B cell (primary cell): ENCODE results near the gene ALDH1A2. TPM values are rescaled to one million over a fixed set of nuclear protein-coding genes. Genes with fewer than 3 reads are reported as not detected.

Experiments used
- ATAC-seq: fragments of 200-7000 bp; cut with Tn5 transposase; one replicate; pipeline ENCODE4 v1.10.0; 2021; ENCODE audit warnings: low read depth, mild to moderate bottlenecking, moderate number of reproducible peaks, moderate library complexity
- CTCF ChIA-PET: fragments of 350-600 bp; sonication (Branson Sonifier 250); formaldehyde crosslinking; loops from one replicate; lab custom pipeline; 2021; ENCODE audit warnings: antibody characterized with exemption, inconsistent platforms; lab: Charles Lee
- POLR2A ChIA-PET: fragments of 350-600 bp; sonication (Branson Sonifier 250); formaldehyde crosslinking; loops from one replicate; lab custom pipeline; 2021; ENCODE audit warnings: antibody characterized with exemption; lab: Charles Lee
- DNase-seq: peaks from one replicate; pipeline ENCODE4 v3.0.0; 2013
- H2AFZ ChIP-seq: 2 replicates; pipeline ENCODE4 v1.6.1; 2012; ENCODE audit warnings: mild to moderate bottlenecking, low read depth, low read length; ENCODE audit not compliant: insufficient read depth, poor library complexity, severe bottlenecking
- H3K27ac ChIP-seq, 2 donors: 1 replicate in 1 of 2; 2 replicates in 1 of 2; pipeline ENCODE4 v1.5.1; 2012 to 2013; ENCODE audit warnings: low read length in 2 of 2, mild to moderate bottlenecking in 2 of 2, moderate library complexity in 1 of 2
- H3K27me3 ChIP-seq, 4 experiments: fragments of 200-600 bp in 1 of 4; sonication (generic) in 1 of 4; replicated peaks in 1 of 4; 1 replicate in 2 of 4; 2 replicates in 2 of 4; pipeline versions ENCODE4 v1.6.1 to v1.7.0; 2013 to 2016; ENCODE audit warnings: low read length in 3 of 4, mild to moderate bottlenecking in 2 of 4, mixed read lengths in 1 of 4, moderate library complexity in 1 of 4; ENCODE audit not compliant: insufficient read depth in 4 of 4, control insufficient read depth in 3 of 4; ENCODE audit errors: control extremely low read depth in 1 of 4
- H3K36me3 ChIP-seq, 2 experiments: replicated peaks in 1 of 2; 1 replicate in 1 of 2; 2 replicates in 1 of 2; pipeline versions ENCODE4 v1.6.1 to v1.7.1; 2013; ENCODE audit warnings: low read length in 1 of 2; ENCODE audit not compliant: insufficient read depth in 2 of 2, control insufficient read depth in 1 of 2; ENCODE audit errors: control extremely low read depth in 1 of 2, extremely low read depth in 1 of 2
- H3K4me1 ChIP-seq, 2 donors: fragments of 200-600 bp in 1 of 2; sonication (generic) in 1 of 2; 1 replicate in 1 of 2; 2 replicates in 1 of 2; pipeline versions ENCODE4 v1.5.1 to v1.6.1; 2013 to 2017; ENCODE audit warnings: low read length in 2 of 2; ENCODE audit not compliant: control insufficient read depth in 2 of 2, insufficient read depth in 2 of 2
- H3K4me2 ChIP-seq: replicated peaks from 2 replicates; pipeline ENCODE3; 2012; ENCODE audit warnings: mild to moderate bottlenecking, low read depth, low read length; ENCODE audit not compliant: poor library complexity, severe bottlenecking
- H3K4me3 ChIP-seq, 5 experiments: fragments of 200-600 bp in 1 of 5; sonication (generic) in 1 of 5; 1 replicate in 3 of 5; 2 replicates in 2 of 5; pipeline versions ENCODE4 v1.5.1 to v1.7.0; 2011 to 2016; ENCODE audit warnings: low read length in 4 of 5, mild to moderate bottlenecking in 4 of 5, low read depth in 2 of 5, control low read depth in 1 of 5, moderate library complexity in 1 of 5; ENCODE audit not compliant: insufficient read depth in 1 of 5; ENCODE audit errors: control extremely low read depth in 1 of 5, extremely low read depth in 1 of 5
- H3K79me2 ChIP-seq: fragments of 200-600 bp; sonication (generic); one replicate; pipeline ENCODE4 v1.6.0; 2016; ENCODE audit warnings: low read length; ENCODE audit not compliant: control insufficient read depth, insufficient read depth
- H3K9ac ChIP-seq: fragments of 200-600 bp; sonication (generic); 2 replicates; pipeline ENCODE4 v1.6.1; 2017; ENCODE audit warnings: mild to moderate bottlenecking, low read length, moderate library complexity
- H3K9me3 ChIP-seq, 3 donors: one replicate each; pipeline versions ENCODE4 v1.6.1 to v1.7.1; 2013; ENCODE audit warnings: low read length in 2 of 3; ENCODE audit not compliant: control insufficient read depth in 2 of 3, insufficient read depth in 1 of 3; ENCODE audit errors: control extremely low read depth in 1 of 3
- H4K20me1 ChIP-seq: 2 replicates; pipeline ENCODE4 v1.6.0; 2012; ENCODE audit warnings: mild to moderate bottlenecking, low read length; ENCODE audit not compliant: insufficient read depth, control insufficient read depth, poor library complexity, severe bottlenecking
- H3K27ac Mint-ChIP-seq: one replicate; pipeline ENCODE4 v1.8.0; 2021; ENCODE audit warnings: mixed read lengths
- H3K27me3 Mint-ChIP-seq: one replicate; pipeline ENCODE4 v1.8.0; 2021; ENCODE audit warnings: mixed read lengths
- H3K4me1 Mint-ChIP-seq: one replicate; pipeline ENCODE4 v1.8.0; 2021; ENCODE audit warnings: mixed read lengths
- H3K4me3 Mint-ChIP-seq: one replicate; pipeline ENCODE4 v1.8.0; 2021; ENCODE audit warnings: mixed read lengths
- H3K9me3 Mint-ChIP-seq: one replicate; pipeline ENCODE4 v1.8.0; 2022; ENCODE audit warnings: mixed read lengths; ENCODE audit not compliant: insufficient read depth
- EZH2 ChIP-seq: IDR thresholded peaks from 2 replicates; pipeline ENCODE4 v1.6.1; 2012; ENCODE audit warnings: borderline replicate concordance, low read depth, mild to moderate bottlenecking, moderate library complexity, low read length; ENCODE audit not compliant: insufficient read depth, poor library complexity, severe bottlenecking
- WGBS: methylation state at CpG from one replicate; pipeline ENCODE4 v1.1.5; 2013; ENCODE audit warnings: missing lambda C conversion rate; ENCODE audit not compliant: insufficient coverage; 5-methylcytosine and 5-hydroxymethylcytosine counted together
- intact Hi-C: fragments of 100-400 bp; cut with micrococcal nuclease; formaldehyde crosslinking; loops from one replicate; pipeline ENCODE4 v1.10.0; 2022
- polyA plus RNA-seq: library from polyadenylated mRNA; depleted of rRNA; stranded (reverse); fragments of >200 nt; gene quantifications from 2 replicates; pipeline ENCODE4 v1.2.3, GENCODE V29; 2012
- total RNA-seq, 2 donors: library from RNA; stranded (reverse); fragments of 120-200 nt in 1 of 2; gene quantifications; 1 replicate in 1 of 2; 2 replicates in 1 of 2; pipeline versions ENCODE4 v1.2.3 to v1.2.4, GENCODE V29; 2013 to 2022
- TF ChIP-seq, protein P1 (sequence below): fragments of 200-600 bp; IDR thresholded peaks from one replicate; pipeline ENCODE4 v1.8.0; 2022; ENCODE audit warnings: antibody characterized with exemption, mild to moderate bottlenecking

ALDH1A2 gene
- total and polyA plus RNA-seq, 2 donors (not counting 1 experiment from before 2014, with no cell fraction given): not detected

GRCh38 chr15:57993409-57994145 is 71.9 kb downstream of the ALDH1A2 start:
- no peak overlapping the region for H3K4me3 ChIP-seq
- no peaks in the 10 kb centered on the region for H3K79me2 ChIP-seq
- Mint-ChIP-seq H3K4me1 (no peaks in the 10 kb centered on the region), H3K27ac (no peak overlapping the region), H3K9me3 (no peaks in the 10 kb centered on the region), H3K4me3 (no peak overlapping the region), H3K27me3 (peaks cover 26% of the 10 kb centered on the region)
- H3K9ac ChIP-seq: no peak overlapping the region
- intact Hi-C loops: no loop called here
- no peaks in the 10 kb centered on the region for H4K20me1 ChIP-seq
- H3K4me2 ChIP-seq: no peak overlapping the region
- WGBS: 83% methylated on average over 1 of the region's 3 CpGs
- CTCF ChIA-PET: no interaction called here
- no peak for ATAC-seq
- no peaks in the 10 kb centered on the region for H3K4me1 ChIP-seq
- DNase-seq: no peak
- no peaks in the 10 kb centered on the region for H3K27me3 ChIP-seq
- no peak for TF ChIP-seq EZH2
- TF ChIP-seq, protein P1, sequence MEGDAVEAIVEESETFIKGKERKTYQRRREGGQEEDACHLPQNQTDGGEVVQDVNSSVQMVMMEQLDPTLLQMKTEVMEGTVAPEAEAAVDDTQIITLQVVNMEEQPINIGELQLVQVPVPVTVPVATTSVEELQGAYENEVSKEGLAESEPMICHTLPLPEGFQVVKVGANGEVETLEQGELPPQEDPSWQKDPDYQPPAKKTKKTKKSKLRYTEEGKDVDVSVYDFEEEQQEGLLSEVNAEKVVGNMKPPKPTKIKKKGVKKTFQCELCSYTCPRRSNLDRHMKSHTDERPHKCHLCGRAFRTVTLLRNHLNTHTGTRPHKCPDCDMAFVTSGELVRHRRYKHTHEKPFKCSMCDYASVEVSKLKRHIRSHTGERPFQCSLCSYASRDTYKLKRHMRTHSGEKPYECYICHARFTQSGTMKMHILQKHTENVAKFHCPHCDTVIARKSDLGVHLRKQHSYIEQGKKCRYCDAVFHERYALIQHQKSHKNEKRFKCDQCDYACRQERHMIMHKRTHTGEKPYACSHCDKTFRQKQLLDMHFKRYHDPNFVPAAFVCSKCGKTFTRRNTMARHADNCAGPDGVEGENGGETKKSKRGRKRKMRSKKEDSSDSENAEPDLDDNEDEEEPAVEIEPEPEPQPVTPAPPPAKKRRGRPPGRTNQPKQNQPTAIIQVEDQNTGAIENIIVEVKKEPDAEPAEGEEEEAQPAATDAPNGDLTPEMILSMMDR: no peak
- no peak overlapping the region for H3K27ac ChIP-seq
- no peak overlapping the region for H2AFZ ChIP-seq
- no peaks in the 10 kb centered on the region for H3K9me3 ChIP-seq
- POLR2A ChIA-PET: no interaction called here
- no peaks in the 10 kb centered on the region for H3K36me3 ChIP-seq

DNA sequence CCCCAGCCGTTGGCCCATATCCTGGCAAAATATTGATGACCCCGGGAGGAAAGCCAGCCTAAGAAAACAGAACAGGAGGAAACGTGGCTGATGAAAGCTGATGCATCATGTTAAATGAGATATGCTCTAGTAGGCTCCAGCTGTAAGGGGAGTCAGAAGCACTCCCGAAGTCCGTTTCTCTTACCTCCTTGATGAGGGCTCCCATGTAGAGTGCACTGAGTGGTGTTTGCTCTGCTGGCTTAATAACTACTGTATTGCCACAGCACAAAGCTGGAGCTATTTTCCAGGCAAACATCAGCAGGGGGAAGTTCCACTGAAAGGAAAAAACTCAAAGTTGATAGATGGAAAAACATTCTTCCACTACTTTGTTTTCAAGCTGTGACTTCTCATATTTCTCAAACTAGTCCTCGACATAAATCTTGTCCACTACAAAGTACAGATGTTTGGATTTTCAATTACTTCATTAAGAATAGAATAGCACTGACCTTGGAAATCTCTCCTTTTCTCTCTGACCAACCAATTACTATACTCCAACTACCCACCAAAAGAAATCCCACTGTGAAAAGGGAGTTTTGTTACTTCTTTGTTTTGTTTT is 72.7 kb downstream of the ALDH1A2 start:
- ChIA-PET CTCF (no interaction called here), POLR2A (no interaction called here)
- Histone ChIP-seq H3K27ac (no peak overlapping the region), H3K4me3 (no peak overlapping the region), H3K9me3 (no peaks in the 10 kb centered on the region), H2AFZ (no peak overlapping the region), H3K9ac (no peak overlapping the region), H4K20me1 (no peaks in the 10 kb centered on the region), H3K27me3 (no peaks in the 10 kb centered on the region), H3K4me1 (no peaks in the 10 kb centered on the region), H3K4me2 (no peak overlapping the region), H3K36me3 (no peaks in the 10 kb centered on the region), H3K79me2 (no peaks in the 10 kb centered on the region)
- intact Hi-C loops: no loop called here
- H3K9me3 Mint-ChIP-seq: no peaks in the 10 kb centered on the region
- TF ChIP-seq, protein P1: no peak
- no peak for TF ChIP-seq EZH2
- H3K27ac Mint-ChIP-seq: no peak overlapping the region
- no peaks in the 10 kb centered on the region for H3K4me1 Mint-ChIP-seq
- 93% methylated on average over 5 of the region's 6 CpGs for WGBS
- ATAC-seq (no peak), DNase-seq (no peak)
- peaks cover 23% of the 10 kb centered on the region for H3K27me3 Mint-ChIP-seq
- no peak overlapping the region for H3K4me3 Mint-ChIP-seq
